Measurements from ENCODE around the gene TNFRSF14. TPM values are rescaled to one million over a fixed set of nuclear protein-coding genes. Genes with fewer than 3 reads are reported as not detected.

Gene TNFRSF14
- total RNA-seq, 1 donor, result 135 TPM

- DNase-seq (ENCODE audit: low read depth in 2 of 3, low spot score in 2 of 3), result no peak
Measured at GRCh38 chr1:2611621-2612437, 55.7 kb downstream of the TNFRSF14 start.

- no peak for DNase-seq (ENCODE audit: low read depth in 2 of 3, low spot score in 2 of 3)
Measured at GRCh38 chr1:2612591-2613365, 56.6 kb downstream of the TNFRSF14 start.

Other genes starting within 250 kb of the TNFRSF14 start
- gene MORN1, start 164.8 kb upstream of the TNFRSF14 start, total RNA-seq, result 17.8 TPM
- gene RER1, start 164.5 kb upstream of the TNFRSF14 start, total RNA-seq, result 31.8 TPM
- 41.5 TPM for gene PEX10, start 143.8 kb upstream of the TNFRSF14 start, total RNA-seq
- 1.3 TPM for gene PLCH2, start 80.1 kb upstream of the TNFRSF14 start, total RNA-seq
- gene PANK4, start 29.8 kb upstream of the TNFRSF14 start, total RNA-seq, result 27.2 TPM
- not detected for gene HES5, start 26.1 kb upstream of the TNFRSF14 start, total RNA-seq
- 27.7 TPM for gene PRXL2B, start 30.4 kb downstream of the TNFRSF14 start, total RNA-seq
- gene MMEL1, start 76.6 kb downstream of the TNFRSF14 start, total RNA-seq, result 8.1 TPM
- 0.27 TPM for gene TTC34, start 245.3 kb downstream of the TNFRSF14 start, total RNA-seq